ENCODE data around the gene TMC8. TPM values are rescaled to one million over a fixed set of nuclear protein-coding genes. Genes with fewer than 3 reads are reported as not detected.

TMC8 gene
- polyA plus RNA-seq, 2 of the 4 experiments (the other 2 are of a cell fraction): 0.14 to 0.26 TPM

GRCh38 chr17:78110363-78111015, 20.1 kb upstream of the TMC8 start:
- no peak overlapping the region for H3K4me3 ChIP-seq
- H3K9me3 ChIP-seq: no peaks in the 10 kb centered on the region
- no peak for ATAC-seq
- FAIRE-seq: no peak
- H3K4me1 ChIP-seq: no peaks in the 10 kb centered on the region
- DNase-seq (ENCODE audit: low read depth in 1 of 2, low spot score in 1 of 2): no peak
- TF ChIP-seq JUNB (IDR thresholded peaks at IDR 0.05): no peak
- no peak for TF ChIP-seq HDAC2 (IDR thresholded peaks at IDR 0.05)
- TF ChIP-seq CBX8 (IDR thresholded peaks at IDR 0.05): no peak
- no peak for TF ChIP-seq KDM5A (IDR thresholded peaks at IDR 0.05)
- no peak for TF ChIP-seq CBX2 (IDR thresholded peaks at IDR 0.05; ENCODE audit: borderline replicate concordance, low read depth)
- no peak for TF ChIP-seq FOSL2 (IDR thresholded peaks at IDR 0.05)
- TF ChIP-seq FOSL2 (CRISPR knock-in tag; IDR thresholded peaks at IDR 0.05): no peak
- TF ChIP-seq ELK1 (IDR thresholded peaks at IDR 0.05; ENCODE audit: low read depth, low read length): no peak
- no peak for TF ChIP-seq NFE2L2 (conservative IDR thresholded peaks at IDR 0.05; ENCODE audit: low read length)
- TF ChIP-seq ESRRA (IDR thresholded peaks at IDR 0.05; ENCODE audit: borderline replicate concordance, low read length): no peak
- TF ChIP-seq EP300 (IDR thresholded peaks at IDR 0.05): no peak
- TF ChIP-seq ZC3H11A (IDR thresholded peaks at IDR 0.05): no peak
- TF ChIP-seq TP53 (CRISPR knock-in tag; IDR thresholded peaks at IDR 0.05): no peak
- WGBS (ENCODE audit: missing lambda C conversion rate): 90% methylated on average over 22 of the region's 22 CpGs
- ChIA-PET CTCF (interaction anchor here (0.5 to 12.7 kb wide), 11 partner anchors 15 to 145 kb away, joined by 3 to 199 read pairs (median 17); partner anchors contain the start of genes AFMID, TK1 and TMC6), POLR2A (no interaction called here)
- no peak overlapping the region for H3K27ac ChIP-seq
- H3K4me2 ChIP-seq: no peak overlapping the region

GRCh38 chr17:78111016-78111726, 19.4 kb upstream of the TMC8 start:
- FAIRE-seq (no peak), DNase-seq (ENCODE audit: low read depth in 1 of 2, low spot score in 1 of 2) (no peak), ATAC-seq (no peak)
- Histone ChIP-seq H3K4me1 (no peaks in the 10 kb centered on the region), H3K4me2 (no peak overlapping the region), H3K9me3 (no peaks in the 10 kb centered on the region), H3K4me3 (no peak overlapping the region), H3K27ac (no peak overlapping the region)
- TF ChIP-seq RFX5 (IDR thresholded peaks at IDR 0.05) (no peak), RNF2 (IDR thresholded peaks at IDR 0.05; ENCODE audit: borderline replicate concordance, low read depth) (no peak), USF2 (IDR thresholded peaks at IDR 0.05) (no peak), CEBPB (IDR thresholded peaks at IDR 0.05) (no peak), KDM5A (IDR thresholded peaks at IDR 0.05) (no peak), HMGXB4 (CRISPR knock-in tag; IDR thresholded peaks at IDR 0.05; ENCODE audit: borderline replicate concordance) (no peak), POLR2A (IDR thresholded peaks at IDR 0.05; ENCODE audit: low read length) (no peak), SMC3 (IDR thresholded peaks at IDR 0.05) (no peak), ESRRA (IDR thresholded peaks at IDR 0.05; ENCODE audit: borderline replicate concordance, low read length) (no peak), EHMT2 (IDR thresholded peaks at IDR 0.05; ENCODE audit: low read depth) (no peak), REST (IDR thresholded peaks at IDR 0.05) (no peak), ZSCAN20 (CRISPR knock-in tag; IDR thresholded peaks at IDR 0.05) (no peak), GATA3 (IDR thresholded peaks at IDR 0.05; ENCODE audit: borderline replicate concordance) (no peak), ELK1 (IDR thresholded peaks at IDR 0.05; ENCODE audit: low read depth, low read length) (no peak)
- ChIA-PET POLR2A (no interaction called here), CTCF (interaction anchor here (0.5 to 12.7 kb wide), 19 partner anchors 12 to 712 kb away, joined by 3 to 199 read pairs (median 8); partner anchors contain the start of genes AFMID, BIRC5, TK1 and TMC6)
- 86% methylated on average over 19 of the region's 19 CpGs for WGBS (ENCODE audit: missing lambda C conversion rate)
